Measurements from ENCODE around the gene LPP. TPM values are rescaled to one million over a fixed set of nuclear protein-coding genes. Genes with fewer than 3 reads are reported as not detected.

Gene LPP
- polyA plus RNA-seq, 3 donors, result 14.1 to 23.2 (median 15.3) TPM

- H3K4me3 Mint-ChIP-seq, result no peak overlapping the region
- H2AFZ ChIP-seq (ENCODE audit: insufficient read depth, low read depth, low read length, poor library complexity, severe bottlenecking), result no peak overlapping the region
Measured at GRCh38 chr3:188396251-188396650, 242.3 kb downstream of the LPP start.

DNA sequence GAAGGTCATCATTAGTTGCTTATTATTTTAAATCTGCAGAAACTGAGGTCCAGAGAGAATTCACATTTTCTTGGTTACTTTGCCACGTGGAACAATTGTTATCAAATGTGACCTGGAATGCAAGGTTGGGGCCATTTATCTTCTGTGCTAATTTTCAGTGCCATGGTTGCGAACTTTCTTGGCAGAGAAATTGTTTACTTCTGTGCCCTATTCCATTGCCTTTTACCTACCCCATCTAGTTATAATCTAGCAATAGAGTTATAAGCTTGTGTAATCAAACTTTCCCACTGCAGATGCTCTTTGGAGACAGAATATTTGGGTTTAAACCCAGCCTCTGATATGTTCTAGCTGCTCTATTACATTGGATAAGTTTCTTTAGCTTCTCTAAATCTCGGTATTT is 242.9 kb downstream of the LPP start:
- Mint-ChIP-seq H3K4me1 (peaks cover 56% of the 10 kb centered on the region), H3K27me3 (ENCODE audit: low read depth in 3 of 3) (no peaks in the 10 kb centered on the region), H3K27ac (peak overlapping the region in 6 of 7 donors; percentile 30 to 95 (median 94)), H3K9me3 (no peaks in the 10 kb centered on the region), H3K4me3 (peak overlapping the region in 1 of 2 donors; percentile 89), H3K36me3 (peaks cover 11 to 12% of the 10 kb centered on the region in 2 donors)
- Histone ChIP-seq H3K79me2 (ENCODE audit: insufficient read depth, low read length) (no peaks in the 10 kb centered on the region), H2AFZ (ENCODE audit: insufficient read depth, low read depth, low read length, poor library complexity, severe bottlenecking) (peak overlapping the region; percentile 60), H3K27ac (ENCODE audit: low read depth in 1 of 2, low read length in 2 of 2) (peak overlapping the region in 1 of 2 donors; percentile 92), H3K4me1 (ENCODE audit: control insufficient read depth in 1 of 2, insufficient read depth in 2 of 2, low read length in 2 of 2) (peaks cover 45 to 55% of the 10 kb centered on the region in 2 donors), H3K27me3 (ENCODE audit: control insufficient read depth in 2 of 2, insufficient read depth in 2 of 2, low read length in 2 of 2) (no peaks in the 10 kb centered on the region), H4K20me1 (ENCODE audit: insufficient read depth, low read length) (no peaks in the 10 kb centered on the region), H3K4me2 (replicated peaks; ENCODE audit: extremely low read depth, low read length, poor library complexity, severe bottlenecking) (peak overlapping the region; percentile 61), H3K4me3 (replicated peaks in 1 of 3; ENCODE audit: low read depth in 2 of 3, low read length in 3 of 3) (peak overlapping the region in 2 of 3 experiments; percentile 42 to 59), H3K9me3 (replicated peaks in 1 of 2; ENCODE audit: control insufficient read depth in 1 of 2, insufficient read depth in 1 of 2, low read length in 2 of 2) (no peaks in the 10 kb centered on the region), H3K9ac (ENCODE audit: insufficient read depth, low read length, poor library complexity, severe bottlenecking) (peak overlapping the region; percentile 61), H3K36me3 (replicated peaks in 1 of 2; ENCODE audit: control insufficient read depth in 1 of 2, insufficient read depth in 2 of 2, low read length in 2 of 2) (no peaks in the 10 kb centered on the region)
- intact Hi-C loops (cut with micrococcal nuclease), result loop anchor here in 1 of 2 donors (10.0 kb wide), 2 partner anchors 242 to 652 kb away; partner anchors contain the start of genes BCL6 and LPP
- no peak for DNase-seq
- TF ChIP-seq, protein P1, sequence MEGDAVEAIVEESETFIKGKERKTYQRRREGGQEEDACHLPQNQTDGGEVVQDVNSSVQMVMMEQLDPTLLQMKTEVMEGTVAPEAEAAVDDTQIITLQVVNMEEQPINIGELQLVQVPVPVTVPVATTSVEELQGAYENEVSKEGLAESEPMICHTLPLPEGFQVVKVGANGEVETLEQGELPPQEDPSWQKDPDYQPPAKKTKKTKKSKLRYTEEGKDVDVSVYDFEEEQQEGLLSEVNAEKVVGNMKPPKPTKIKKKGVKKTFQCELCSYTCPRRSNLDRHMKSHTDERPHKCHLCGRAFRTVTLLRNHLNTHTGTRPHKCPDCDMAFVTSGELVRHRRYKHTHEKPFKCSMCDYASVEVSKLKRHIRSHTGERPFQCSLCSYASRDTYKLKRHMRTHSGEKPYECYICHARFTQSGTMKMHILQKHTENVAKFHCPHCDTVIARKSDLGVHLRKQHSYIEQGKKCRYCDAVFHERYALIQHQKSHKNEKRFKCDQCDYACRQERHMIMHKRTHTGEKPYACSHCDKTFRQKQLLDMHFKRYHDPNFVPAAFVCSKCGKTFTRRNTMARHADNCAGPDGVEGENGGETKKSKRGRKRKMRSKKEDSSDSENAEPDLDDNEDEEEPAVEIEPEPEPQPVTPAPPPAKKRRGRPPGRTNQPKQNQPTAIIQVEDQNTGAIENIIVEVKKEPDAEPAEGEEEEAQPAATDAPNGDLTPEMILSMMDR (IDR thresholded peaks at IDR 0.05), result no peak
- 100% methylated on average over 1 of the region's 3 CpGs for WGBS (ENCODE audit: insufficient coverage)

More at GRCh38 chr3:188396251-188396650, 242.3 kb downstream of the LPP start:
- H3K27me3 Mint-ChIP-seq (ENCODE audit: low read depth in 3 of 3), result no peaks in the 10 kb centered on the region
- H3K4me1 Mint-ChIP-seq, result peaks cover 55% of the 10 kb centered on the region
- H3K36me3 Mint-ChIP-seq, result peaks cover 11 to 12% of the 10 kb centered on the region in 2 donors
- TF ChIP-seq, protein P1 (IDR thresholded peaks at IDR 0.05), result no peak
- no peaks in the 10 kb centered on the region for H3K27me3 ChIP-seq (ENCODE audit: control insufficient read depth in 2 of 2, insufficient read depth in 2 of 2, low read length in 2 of 2)
- no peaks in the 10 kb centered on the region for H3K9me3 Mint-ChIP-seq
- intact Hi-C loops (cut with micrococcal nuclease), result loop anchor here in 1 of 2 donors (10.0 kb wide), 2 partner anchors 241 to 651 kb away; partner anchors contain the start of genes BCL6 and LPP
- H3K36me3 ChIP-seq (replicated peaks in 1 of 2; ENCODE audit: control insufficient read depth in 1 of 2, insufficient read depth in 2 of 2, low read length in 2 of 2), result no peaks in the 10 kb centered on the region
- no CpG with 5 or more reads among the region's 2 CpGs for WGBS (ENCODE audit: insufficient coverage)
- H3K79me2 ChIP-seq (ENCODE audit: insufficient read depth, low read length), result no peaks in the 10 kb centered on the region
- H3K27ac Mint-ChIP-seq, result peak overlapping the region in 3 of 7 donors; percentile 25 to 95 (median 94)
- no peaks in the 10 kb centered on the region for H4K20me1 ChIP-seq (ENCODE audit: insufficient read depth, low read length)
- no peak overlapping the region for H3K4me2 ChIP-seq (replicated peaks; ENCODE audit: extremely low read depth, low read length, poor library complexity, severe bottlenecking)
- H3K4me3 ChIP-seq (replicated peaks in 1 of 3; ENCODE audit: low read depth in 2 of 3, low read length in 3 of 3), result no peak overlapping the region
- H3K27ac ChIP-seq (ENCODE audit: low read depth in 1 of 2, low read length in 2 of 2), result peak overlapping the region in 1 of 2 donors; percentile 92
- H3K4me1 ChIP-seq (ENCODE audit: control insufficient read depth in 1 of 2, insufficient read depth in 2 of 2, low read length in 2 of 2), result peaks cover 47 to 54% of the 10 kb centered on the region in 2 donors
- no peaks in the 10 kb centered on the region for H3K9me3 ChIP-seq (replicated peaks in 1 of 2; ENCODE audit: control insufficient read depth in 1 of 2, insufficient read depth in 1 of 2, low read length in 2 of 2)
- DNase-seq, result no peak
- no peak overlapping the region for H3K9ac ChIP-seq (ENCODE audit: insufficient read depth, low read length, poor library complexity, severe bottlenecking)

All from CD14-positive monocyte (primary cell).